ENCODE measurements around the gene NUMBL.

NUMBL gene

GRCh38 chr19:40684280-40684679 lies 6.2 kb downstream of the NUMBL start:
- Histone ChIP-seq H3K4me1 (ENCODE audit: control insufficient read depth in 1 of 2, insufficient read depth in 1 of 2, low read depth in 1 of 2, low read length in 1 of 2) (no peaks in the 10 kb centered on the region), H3K9me3 (no peaks in the 10 kb centered on the region), H3K27me3 (no peaks in the 10 kb centered on the region), H3K36me3 (peaks cover 31% of the 10 kb centered on the region), H3K4me3 (ENCODE audit: low read depth in 1 of 2, low read length in 1 of 2) (no peak overlapping the region), H3K27ac (no peak overlapping the region)
- TF ChIP-seq, protein P1, sequence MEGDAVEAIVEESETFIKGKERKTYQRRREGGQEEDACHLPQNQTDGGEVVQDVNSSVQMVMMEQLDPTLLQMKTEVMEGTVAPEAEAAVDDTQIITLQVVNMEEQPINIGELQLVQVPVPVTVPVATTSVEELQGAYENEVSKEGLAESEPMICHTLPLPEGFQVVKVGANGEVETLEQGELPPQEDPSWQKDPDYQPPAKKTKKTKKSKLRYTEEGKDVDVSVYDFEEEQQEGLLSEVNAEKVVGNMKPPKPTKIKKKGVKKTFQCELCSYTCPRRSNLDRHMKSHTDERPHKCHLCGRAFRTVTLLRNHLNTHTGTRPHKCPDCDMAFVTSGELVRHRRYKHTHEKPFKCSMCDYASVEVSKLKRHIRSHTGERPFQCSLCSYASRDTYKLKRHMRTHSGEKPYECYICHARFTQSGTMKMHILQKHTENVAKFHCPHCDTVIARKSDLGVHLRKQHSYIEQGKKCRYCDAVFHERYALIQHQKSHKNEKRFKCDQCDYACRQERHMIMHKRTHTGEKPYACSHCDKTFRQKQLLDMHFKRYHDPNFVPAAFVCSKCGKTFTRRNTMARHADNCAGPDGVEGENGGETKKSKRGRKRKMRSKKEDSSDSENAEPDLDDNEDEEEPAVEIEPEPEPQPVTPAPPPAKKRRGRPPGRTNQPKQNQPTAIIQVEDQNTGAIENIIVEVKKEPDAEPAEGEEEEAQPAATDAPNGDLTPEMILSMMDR (IDR thresholded peaks at IDR 0.05), result no peak

- Histone ChIP-seq H3K4me3 (ENCODE audit: low read depth in 1 of 2, low read length in 1 of 2) (no peak overlapping the region), H3K27ac (no peak overlapping the region), H3K36me3 (peaks cover 36% of the 10 kb centered on the region), H3K4me1 (ENCODE audit: control insufficient read depth in 1 of 2, insufficient read depth in 1 of 2, low read depth in 1 of 2, low read length in 1 of 2) (no peaks in the 10 kb centered on the region), H3K27me3 (no peaks in the 10 kb centered on the region), H3K9me3 (no peaks in the 10 kb centered on the region)
- TF ChIP-seq, protein P1 (IDR thresholded peaks at IDR 0.05), result no peak
Measured at GRCh38 chr19:40683437-40683836, 7.0 kb downstream of the NUMBL start.

DNA sequence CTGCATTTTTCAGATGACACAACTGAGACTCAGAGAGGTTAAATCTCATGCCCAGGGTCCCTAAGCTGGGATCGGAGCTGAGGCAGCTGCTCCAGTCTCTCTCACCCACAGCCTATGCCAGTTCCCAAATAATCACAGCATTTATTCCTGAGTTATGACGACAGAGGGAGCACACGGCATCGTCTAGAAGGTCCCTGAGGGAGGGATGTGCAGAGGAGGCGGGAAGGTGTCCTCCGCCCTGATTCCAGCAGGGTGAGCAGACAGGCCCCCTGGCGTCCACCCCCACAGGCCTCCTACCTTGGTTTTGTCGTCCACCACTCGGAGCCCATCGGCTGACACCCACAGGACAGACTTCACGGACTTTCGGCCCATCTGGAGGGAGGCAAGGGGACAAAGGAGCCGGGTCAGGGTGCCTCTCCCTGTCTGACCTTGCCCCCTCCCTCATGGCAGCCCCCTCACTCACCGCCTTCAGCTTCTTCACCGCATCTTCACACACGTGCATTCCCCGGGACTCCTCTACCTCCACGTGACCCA lies 8.0 kb downstream of the NUMBL start:
- H3K27ac ChIP-seq, result no peak overlapping the region
- no peaks in the 10 kb centered on the region for H3K4me1 ChIP-seq (ENCODE audit: control insufficient read depth in 1 of 2, insufficient read depth in 1 of 2, low read depth in 1 of 2, low read length in 1 of 2)
- no peak overlapping the region for H3K4me3 ChIP-seq (ENCODE audit: low read depth in 1 of 2, low read length in 1 of 2)
- no peaks in the 10 kb centered on the region for H3K9me3 ChIP-seq
- TF ChIP-seq, protein P1 (IDR thresholded peaks at IDR 0.05), result no peak
- H3K36me3 ChIP-seq, result peaks cover 44% of the 10 kb centered on the region
- no peaks in the 10 kb centered on the region for H3K27me3 ChIP-seq

DNA sequence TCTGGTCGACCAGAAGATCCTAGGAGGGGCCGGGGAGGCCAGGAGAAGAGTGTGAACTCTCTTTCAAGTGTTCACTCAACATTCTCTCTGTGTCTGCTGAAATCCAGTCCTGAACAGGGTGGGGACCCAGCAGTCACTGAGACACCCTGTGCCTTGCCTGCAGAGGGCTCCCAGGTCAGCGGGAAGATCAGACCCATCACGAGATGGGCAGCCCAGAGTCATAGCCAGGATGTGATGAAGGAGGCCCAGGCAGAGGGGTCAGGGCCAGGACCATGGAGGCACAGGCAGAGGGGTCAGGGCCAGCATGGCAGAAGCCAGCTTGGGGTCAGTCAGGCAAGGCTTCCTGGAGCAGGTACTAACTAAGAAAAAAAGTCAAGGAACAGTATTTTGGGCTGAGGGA lies 9.4 kb downstream of the NUMBL start:
- Histone ChIP-seq H3K36me3 (peaks cover 50% of the 10 kb centered on the region), H3K4me3 (ENCODE audit: low read depth in 1 of 2, low read length in 1 of 2) (no peak overlapping the region), H3K27me3 (no peaks in the 10 kb centered on the region)

DNA sequence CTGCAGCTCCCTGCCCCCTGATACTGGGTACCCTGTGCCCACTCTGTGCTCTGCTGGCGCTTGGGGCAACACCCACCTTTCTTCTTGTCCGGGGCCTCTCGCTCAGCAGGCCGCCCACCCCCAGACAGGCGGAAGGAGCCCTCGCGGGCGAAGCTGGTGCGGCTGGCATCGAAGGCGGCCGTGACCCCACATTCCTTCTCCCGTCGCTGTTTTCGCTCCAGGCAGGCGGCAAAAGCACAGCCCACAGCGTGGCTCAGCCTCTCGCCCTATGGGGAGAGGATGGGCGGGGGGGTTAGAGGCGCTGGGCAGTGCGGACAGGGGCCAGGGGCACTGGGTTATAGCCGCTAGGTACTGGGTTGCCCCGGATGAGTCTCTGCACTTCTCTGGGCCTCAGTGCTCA lies 13.3 kb downstream of the NUMBL start:
- no peak overlapping the region for H3K27ac ChIP-seq
- no peak overlapping the region for H3K4me3 ChIP-seq (ENCODE audit: low read depth in 1 of 2, low read length in 1 of 2)
- H3K9me3 ChIP-seq, result no peaks in the 10 kb centered on the region
- peaks cover 53% of the 10 kb centered on the region for H3K36me3 ChIP-seq
- H3K4me1 ChIP-seq (ENCODE audit: control insufficient read depth in 1 of 2, insufficient read depth in 1 of 2, low read depth in 1 of 2, low read length in 1 of 2), result no peaks in the 10 kb centered on the region
- TF ChIP-seq, protein P1 (IDR thresholded peaks at IDR 0.05), result no peak
- no peaks in the 10 kb centered on the region for H3K27me3 ChIP-seq

More for the DNA sequence above, 9.4 kb downstream of the NUMBL start:
- Histone ChIP-seq H3K27ac (no peak overlapping the region), H3K4me1 (ENCODE audit: control insufficient read depth in 1 of 2, insufficient read depth in 1 of 2, low read depth in 1 of 2, low read length in 1 of 2) (no peaks in the 10 kb centered on the region), H3K9me3 (no peaks in the 10 kb centered on the region)
- TF ChIP-seq, protein P1 (IDR thresholded peaks at IDR 0.05), result no peak

DNA sequence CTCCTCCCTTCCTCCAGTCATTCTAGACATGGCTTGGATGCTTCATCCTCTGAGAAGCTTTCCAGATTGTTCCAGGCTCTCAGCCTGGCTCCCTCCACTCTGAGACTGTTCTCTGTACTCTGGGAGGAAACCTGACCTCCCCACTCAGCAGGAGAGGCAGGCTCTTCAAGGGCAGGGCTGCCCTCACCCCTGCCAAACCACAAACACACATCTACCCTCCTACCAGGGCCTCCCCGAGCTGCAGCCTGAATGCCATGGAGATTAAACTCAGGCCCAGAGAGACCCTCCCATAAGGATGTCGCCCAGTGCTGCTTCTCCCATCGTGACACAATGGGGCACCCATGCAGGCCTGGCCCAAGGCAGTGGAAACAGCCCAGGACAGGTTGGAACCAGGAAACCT lies 16.2 kb downstream of the NUMBL start:
- Histone ChIP-seq H3K36me3 (peaks cover 61% of the 10 kb centered on the region), H3K4me1 (ENCODE audit: control insufficient read depth in 1 of 2, insufficient read depth in 1 of 2, low read depth in 1 of 2, low read length in 1 of 2) (no peaks in the 10 kb centered on the region), H3K27ac (no peak overlapping the region), H3K27me3 (no peaks in the 10 kb centered on the region), H3K9me3 (no peaks in the 10 kb centered on the region), H3K4me3 (ENCODE audit: low read depth in 1 of 2, low read length in 1 of 2) (no peak overlapping the region)
- TF ChIP-seq, protein P1 (IDR thresholded peaks at IDR 0.05), result no peak
